ENCODE results near the gene NPTXR. TPM values are rescaled to one million over a fixed set of nuclear protein-coding genes. Genes with fewer than 3 reads are reported as not detected.

NPTXR gene
- total RNA-seq, 1 experiment from 2014 or later: 12.8 TPM

GRCh38 chr22:38862375-38863329 lies 18.8 kb upstream of the NPTXR start:
- ATAC-seq (no peak), DNase-seq (ENCODE audit: low read depth, low spot score) (no peak)
- BruUV-seq (replicated peaks): no TSS peak
- no peaks in the 10 kb centered on the region for H3K4me1 ChIP-seq (ENCODE audit: control insufficient read depth in 1 of 2, insufficient read depth in 2 of 2, low read length in 2 of 2)
- ChIA-PET CTCF (interaction anchor here (1.2 kb wide), 1 partner anchor 8 kb away, joined by 4 read pairs; no protein-coding TSS in a partner anchor), POLR2A (no interaction called here), RAD21 (ENCODE audit: low non-redundant PET in 1 of 2, low total read pairs in 2 of 2, uncharacterized antibody in 2 of 2, unreplicated experiment in 2 of 2) (no interaction called here)
- H2AFZ ChIP-seq (ENCODE audit: low read depth, low read length, poor library complexity, severe bottlenecking): no peak overlapping the region
- no peaks in the 10 kb centered on the region for H3K9me3 ChIP-seq (ENCODE audit: control insufficient read depth in 1 of 2, insufficient read depth in 1 of 2, low read depth in 1 of 2, low read length in 2 of 2)
- H3K27me3 ChIP-seq (ENCODE audit: insufficient read depth, low read length): no peaks in the 10 kb centered on the region
- no peak overlapping the region for H3K27ac ChIP-seq (ENCODE audit: low read depth, low read length)
- no peaks in the 10 kb centered on the region for H4K20me1 ChIP-seq (ENCODE audit: insufficient read depth)
- TF ChIP-seq REST (IDR thresholded peaks at IDR 0.05; ENCODE audit: low read depth) (no peak), POLR2A (IDR thresholded peaks at IDR 0.05; ENCODE audit: borderline replicate concordance, extremely low read depth, insufficient read depth, insufficient read length) (no peak), POLR2AphosphoS5 (IDR thresholded peaks at IDR 0.05; ENCODE audit: low read depth, low read length) (no peak), CBX3 (IDR thresholded peaks at IDR 0.05; ENCODE audit: low read depth) (no peak), SIN3A (IDR thresholded peaks at IDR 0.05; ENCODE audit: low read depth) (no peak), RAD21 (IDR thresholded peaks at IDR 0.05; ENCODE audit: low read depth) (no peak), YY1 (IDR thresholded peaks at IDR 0.05; ENCODE audit: extremely low read depth, insufficient replicate concordance, low read depth, low read length) (no peak)
- H3K4me2 ChIP-seq (ENCODE audit: low read length): no peak overlapping the region
- intact Hi-C loops (cut with micrococcal nuclease): no loop called here
- H3K9ac ChIP-seq (ENCODE audit: low read length): no peak overlapping the region
- peaks cover 14% of the 10 kb centered on the region; the same call in 1 of the 2 replicates for H3K79me2 ChIP-seq (ENCODE audit: insufficient read depth, low read length)
- no peak overlapping the region for H3K4me3 ChIP-seq (replicated peaks in 1 of 2; ENCODE audit: low read depth in 1 of 2, low read length in 2 of 2)
- H3K9me2 ChIP-seq (ENCODE audit: insufficient read depth): no peaks in the 10 kb centered on the region
- H3K36me3 ChIP-seq (ENCODE audit: control insufficient read depth in 1 of 2, insufficient read depth in 2 of 2, low read length in 2 of 2): peaks cover 13 to 18% of the 10 kb centered on the region in 2 experiments; a peak in 3 of 4 replicates

Measured in HCT116 (cell line).